GM12874 (cell line): ENCODE data around the gene CAPN8.

Experiments used
- TF ChIP-seq, protein P1 (sequence below): IDR thresholded peaks from 2 replicates; pipeline ENCODE4 v1.5.1; 2011; ENCODE audit warnings: low read depth, mild to moderate bottlenecking, control low read depth, low read length, moderate library complexity; ENCODE audit not compliant: insufficient read depth

The CAPN8 gene

DNA sequence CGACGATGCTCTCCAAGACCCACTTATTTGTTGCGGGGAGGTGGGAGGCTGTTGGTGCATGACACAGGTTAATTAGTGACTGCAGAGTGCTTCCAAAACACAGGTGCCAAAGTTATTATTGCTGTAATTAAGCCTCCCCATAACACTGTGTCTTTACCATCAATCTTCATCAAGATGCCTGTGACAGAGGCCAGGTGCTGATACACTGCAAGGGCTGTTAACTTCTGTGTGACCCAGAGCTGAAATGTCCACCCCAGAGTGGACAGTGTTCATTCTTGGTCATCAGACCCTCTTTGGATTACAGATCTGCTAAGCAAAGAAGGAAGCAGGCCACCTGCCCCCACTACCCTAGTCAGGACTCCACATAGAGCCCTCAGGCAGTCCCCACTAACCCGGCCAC, 55.5 kb downstream of the CAPN8 start:
- TF ChIP-seq, protein P1, sequence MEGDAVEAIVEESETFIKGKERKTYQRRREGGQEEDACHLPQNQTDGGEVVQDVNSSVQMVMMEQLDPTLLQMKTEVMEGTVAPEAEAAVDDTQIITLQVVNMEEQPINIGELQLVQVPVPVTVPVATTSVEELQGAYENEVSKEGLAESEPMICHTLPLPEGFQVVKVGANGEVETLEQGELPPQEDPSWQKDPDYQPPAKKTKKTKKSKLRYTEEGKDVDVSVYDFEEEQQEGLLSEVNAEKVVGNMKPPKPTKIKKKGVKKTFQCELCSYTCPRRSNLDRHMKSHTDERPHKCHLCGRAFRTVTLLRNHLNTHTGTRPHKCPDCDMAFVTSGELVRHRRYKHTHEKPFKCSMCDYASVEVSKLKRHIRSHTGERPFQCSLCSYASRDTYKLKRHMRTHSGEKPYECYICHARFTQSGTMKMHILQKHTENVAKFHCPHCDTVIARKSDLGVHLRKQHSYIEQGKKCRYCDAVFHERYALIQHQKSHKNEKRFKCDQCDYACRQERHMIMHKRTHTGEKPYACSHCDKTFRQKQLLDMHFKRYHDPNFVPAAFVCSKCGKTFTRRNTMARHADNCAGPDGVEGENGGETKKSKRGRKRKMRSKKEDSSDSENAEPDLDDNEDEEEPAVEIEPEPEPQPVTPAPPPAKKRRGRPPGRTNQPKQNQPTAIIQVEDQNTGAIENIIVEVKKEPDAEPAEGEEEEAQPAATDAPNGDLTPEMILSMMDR = no peak

DNA sequence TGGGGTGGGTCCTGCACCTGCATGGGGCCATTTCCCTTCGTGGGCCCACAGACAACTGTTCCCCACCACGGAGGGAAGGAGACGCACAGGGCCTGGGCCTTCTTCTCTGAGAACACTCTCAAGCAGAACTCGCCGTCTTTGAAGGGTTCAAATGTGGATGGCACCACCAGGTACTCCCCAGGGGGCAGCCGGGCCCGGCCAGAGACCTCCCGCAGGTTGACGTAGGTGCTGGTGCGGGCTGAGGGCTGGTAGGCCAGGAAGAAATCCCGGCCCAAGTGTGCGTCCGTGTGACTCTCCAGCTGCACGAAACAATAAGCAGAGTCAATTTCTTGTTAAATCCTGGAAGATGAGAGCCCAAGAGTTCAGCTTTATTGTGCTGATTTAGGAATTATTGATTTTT, 56.4 kb downstream of the CAPN8 start:
- TF ChIP-seq, protein P1 = no peak

DNA sequence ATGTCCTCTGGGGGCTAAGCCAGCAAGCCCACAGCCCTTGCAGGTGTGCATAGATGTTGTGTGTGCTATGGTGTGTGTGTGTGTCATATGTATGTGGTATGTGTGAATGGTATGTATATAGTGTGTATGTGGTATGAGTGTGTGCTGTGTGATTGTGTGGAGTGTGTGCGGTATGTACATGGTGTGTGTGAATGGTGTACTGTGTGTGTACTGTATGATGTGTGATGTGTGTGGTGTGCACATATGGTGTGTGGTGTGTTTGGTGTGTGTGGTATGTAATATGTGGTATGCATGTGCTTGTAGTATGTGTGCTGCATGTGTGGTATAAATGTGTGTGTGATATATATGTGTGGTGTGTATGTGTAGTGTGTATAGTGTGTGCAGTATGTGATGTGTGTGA, 107.0 kb downstream of the CAPN8 start:
- TF ChIP-seq, protein P1 = no peak

DNA sequence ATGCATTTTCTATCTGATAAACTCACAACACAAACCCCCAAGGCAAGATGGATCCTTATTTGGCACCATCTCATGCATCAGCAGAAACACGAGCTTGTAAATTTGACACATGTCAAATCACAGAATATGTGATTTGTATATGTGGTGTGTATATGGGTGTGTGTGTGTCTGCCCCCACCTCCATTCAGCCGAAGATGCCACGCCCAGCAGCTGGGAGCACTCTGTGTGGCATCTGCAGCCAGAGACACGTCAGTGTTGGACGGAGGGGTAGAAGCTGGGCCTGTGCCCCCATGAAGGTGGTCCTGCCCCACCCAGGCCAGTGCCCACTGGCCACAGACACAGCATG, 108.4 kb downstream of the CAPN8 start:
- TF ChIP-seq, protein P1 = no peak

DNA sequence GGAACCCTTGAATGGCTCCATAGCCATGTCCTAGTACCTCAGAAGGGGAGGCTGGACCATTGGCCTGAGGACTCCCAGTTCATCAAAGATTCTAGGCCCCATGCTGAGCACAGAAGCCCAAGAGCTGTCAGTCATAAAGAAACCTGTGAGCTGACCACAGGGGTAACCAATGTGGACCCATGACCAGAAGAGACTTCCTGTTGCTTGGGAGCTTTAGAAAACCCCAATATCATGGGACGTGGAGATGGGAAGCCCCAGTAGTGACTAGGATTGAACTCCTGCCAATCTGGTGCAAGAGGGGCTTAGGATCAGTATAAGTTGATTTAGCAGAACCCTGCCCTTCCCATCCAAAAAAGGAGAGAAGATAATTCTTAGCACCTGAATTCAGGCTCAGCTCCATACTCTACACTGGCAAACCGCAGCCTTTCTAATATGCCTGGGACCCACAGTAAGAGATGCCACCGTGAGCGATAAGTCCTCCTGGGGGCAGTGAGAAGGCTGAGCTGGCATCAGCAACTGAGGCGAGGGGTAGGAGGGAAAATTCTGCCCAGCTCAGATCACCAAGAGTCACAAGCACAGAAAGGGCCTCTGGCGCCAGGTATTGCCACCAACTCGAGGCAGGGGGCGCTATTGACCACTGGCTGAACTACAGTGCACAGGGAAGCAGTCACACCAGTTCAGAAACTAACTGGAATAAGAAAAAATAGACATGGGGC, 108.9 kb downstream of the CAPN8 start:
- TF ChIP-seq, protein P1 = peak; percentile 83

DNA sequence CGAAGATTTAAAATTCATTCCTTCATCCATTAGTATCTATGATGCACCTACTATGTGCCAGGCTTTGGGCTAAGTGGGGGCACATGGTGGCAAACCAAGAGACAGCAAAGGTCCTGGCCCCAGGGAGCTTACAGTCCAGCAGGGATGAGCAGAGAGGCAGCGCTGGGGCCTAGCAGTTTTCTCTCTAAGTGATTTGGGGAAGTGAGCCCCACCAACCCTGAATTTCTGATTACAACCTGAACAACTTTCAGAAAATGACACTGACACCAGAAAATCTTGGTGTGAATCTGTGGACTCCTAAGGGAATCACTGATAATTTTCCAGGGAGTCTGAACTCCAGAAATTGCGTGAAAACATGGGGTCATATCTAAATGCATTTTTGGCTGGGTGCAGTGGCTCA, 111.5 kb downstream of the CAPN8 start:
- TF ChIP-seq, protein P1 = no peak

DNA sequence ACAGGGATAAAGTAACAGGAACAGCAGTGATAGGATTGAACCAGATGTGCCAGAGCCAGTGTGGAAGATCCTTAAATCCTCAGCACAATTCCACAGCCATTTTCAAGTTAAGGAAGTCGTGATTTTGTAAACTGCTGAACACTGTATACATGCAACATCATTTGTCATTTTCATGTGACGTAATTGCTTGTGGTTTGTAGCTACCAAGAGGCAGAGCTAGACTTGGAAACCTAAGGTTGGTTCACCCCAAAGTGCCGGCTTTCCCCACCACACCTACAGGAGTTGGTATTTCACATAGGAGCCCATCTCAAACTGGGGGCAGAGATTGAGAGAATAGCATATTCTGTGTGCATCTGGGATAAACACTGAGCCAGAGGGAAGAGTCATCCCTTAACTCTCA, 113.9 kb downstream of the CAPN8 start:
- TF ChIP-seq, protein P1 = no peak
